Measurements from ENCODE around the gene WNT5A.

DNA sequence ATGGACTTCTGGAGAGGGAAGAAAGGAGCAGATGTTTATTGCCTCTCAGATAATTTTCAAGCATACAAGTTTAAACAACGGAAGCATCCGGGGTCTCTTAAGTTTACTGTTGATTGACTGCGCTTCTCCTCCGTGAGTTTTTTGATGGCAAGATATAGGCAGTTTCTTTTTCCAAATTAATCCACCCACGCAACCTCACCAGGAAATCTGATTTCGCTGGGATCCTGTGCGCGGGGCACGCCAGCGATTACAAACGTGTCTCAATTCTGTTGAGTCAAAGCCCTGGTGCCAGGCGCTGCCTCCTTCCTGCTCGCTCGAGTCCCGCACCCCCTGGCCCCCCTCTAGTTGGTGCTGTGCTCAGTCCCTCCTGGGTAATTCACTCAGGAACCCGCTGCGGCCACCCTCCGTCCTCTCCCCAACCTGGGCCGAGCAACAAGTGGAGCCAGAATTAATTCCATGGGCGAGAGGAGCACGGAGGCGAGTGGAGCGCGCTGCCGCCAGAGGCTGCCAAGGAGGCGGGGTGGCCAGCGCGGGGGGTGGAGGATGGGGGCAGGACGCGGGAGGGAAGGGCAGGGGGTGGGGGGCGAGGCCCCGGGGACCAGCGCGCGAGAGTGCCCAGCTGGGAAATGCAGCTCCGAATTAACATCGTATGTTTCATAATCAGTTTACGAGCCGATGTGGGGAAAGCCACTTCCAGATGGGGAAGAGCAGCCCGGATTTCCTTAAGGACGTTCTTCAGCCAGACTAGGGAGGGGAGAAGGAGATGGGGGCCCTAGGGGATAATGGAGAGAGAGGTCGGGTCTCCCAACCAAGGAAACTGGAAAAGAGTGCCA, 6.0 kb downstream of the WNT5A start:
- no peak for TF ChIP-seq CREB1 (IDR thresholded peaks at IDR 0.05; ENCODE audit: low read depth)
- TF ChIP-seq TAF1 (IDR thresholded peaks at IDR 0.05; ENCODE audit: low read depth): no peak
- TF ChIP-seq RAD21 (IDR thresholded peaks at IDR 0.05; ENCODE audit: low read depth): no peak
- no peak for TF ChIP-seq EGR1 (IDR thresholded peaks at IDR 0.05)
- TF ChIP-seq TEAD4 (IDR thresholded peaks at IDR 0.05): no peak
- TF ChIP-seq, protein P1, sequence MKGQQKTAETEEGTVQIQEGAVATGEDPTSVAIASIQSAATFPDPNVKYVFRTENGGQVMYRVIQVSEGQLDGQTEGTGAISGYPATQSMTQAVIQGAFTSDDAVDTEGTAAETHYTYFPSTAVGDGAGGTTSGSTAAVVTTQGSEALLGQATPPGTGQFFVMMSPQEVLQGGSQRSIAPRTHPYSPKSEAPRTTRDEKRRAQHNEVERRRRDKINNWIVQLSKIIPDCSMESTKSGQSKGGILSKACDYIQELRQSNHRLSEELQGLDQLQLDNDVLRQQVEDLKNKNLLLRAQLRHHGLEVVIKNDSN (IDR thresholded peaks at IDR 0.05): no peak
- no peak for TF ChIP-seq EP300 (IDR thresholded peaks at IDR 0.05; ENCODE audit: borderline replicate concordance)

All from Ishikawa (cell line).